DMS114 treated with DMSO at 0.1 percent for 48 hours (cell line): ENCODE results near the gene PLIN5.
"Not testable (repeated sequence)": the region's sequence is repeated elsewhere in the genome, so short reads cannot be mapped to it uniquely, and the experiment has no call there.

ENCODE experiments used
- DNase-seq: peaks from one replicate; lab custom pipeline; 2025; ENCODE audit not compliant: unreplicated experiment; lab: John Stamatoyannopoulos, UW

PLIN5 gene

DNA sequence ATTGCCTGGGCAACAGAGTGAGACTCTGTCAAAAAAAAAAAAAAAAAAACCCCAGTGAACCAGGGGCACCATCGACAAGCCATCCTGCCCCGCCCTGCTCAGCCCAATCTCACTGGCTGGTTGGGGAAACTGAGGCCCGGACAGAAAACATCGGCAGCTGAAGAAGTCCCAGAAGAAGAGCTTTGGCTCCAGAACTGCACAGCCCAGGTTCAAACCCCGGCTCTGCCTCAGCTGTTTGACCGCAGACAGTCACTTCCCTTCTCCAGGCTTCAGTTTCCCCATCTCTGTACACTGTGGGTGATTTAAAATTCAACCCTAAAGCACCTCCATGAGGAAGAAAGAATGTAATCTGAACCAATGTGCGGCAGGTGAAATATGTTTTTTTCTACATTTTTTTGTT lies 33.9 kb upstream of the PLIN5 start:
- no peak for DNase-seq

GRCh38 chr19:4567584-4568071 lies 32.6 kb upstream of the PLIN5 start:
- DNase-seq: no peak

- DNase-seq: no peak
Measured at GRCh38 chr19:4566402-4567051, 31.5 kb upstream of the PLIN5 start.

- DNase-seq: not testable (repeated sequence)
Measured at GRCh38 chr19:4563562-4563961, 28.5 kb upstream of the PLIN5 start.

DNA sequence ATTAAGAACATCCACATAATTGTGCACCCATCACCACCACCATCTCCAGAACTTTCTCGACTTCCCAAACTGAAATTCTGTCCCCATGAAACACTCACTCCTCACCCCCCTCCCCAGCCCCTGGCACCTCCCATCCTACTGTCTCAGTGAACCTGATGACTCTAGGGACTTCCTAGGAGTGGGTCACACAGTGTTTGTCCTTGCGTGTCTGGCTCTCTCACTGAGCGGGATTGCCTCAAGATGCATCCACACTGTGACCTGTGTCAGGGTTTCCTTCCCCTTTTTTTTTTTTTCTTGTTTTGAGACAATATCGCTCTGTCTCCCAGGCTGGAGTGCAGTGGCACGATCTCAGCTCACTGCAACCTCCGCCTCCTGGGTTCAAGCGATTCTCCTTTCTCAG lies 27.1 kb upstream of the PLIN5 start:
- DNase-seq: not testable (repeated sequence)

GRCh38 chr19:4559569-4559968 lies 24.5 kb upstream of the PLIN5 start, which contains the start of gene SEMA6B:
Gene SEMA6B (minus strand): TSS chr19:4559684. CDS start chr19:4558457, 1,227 bp downstream.
- DNase-seq: no peak

DNA sequence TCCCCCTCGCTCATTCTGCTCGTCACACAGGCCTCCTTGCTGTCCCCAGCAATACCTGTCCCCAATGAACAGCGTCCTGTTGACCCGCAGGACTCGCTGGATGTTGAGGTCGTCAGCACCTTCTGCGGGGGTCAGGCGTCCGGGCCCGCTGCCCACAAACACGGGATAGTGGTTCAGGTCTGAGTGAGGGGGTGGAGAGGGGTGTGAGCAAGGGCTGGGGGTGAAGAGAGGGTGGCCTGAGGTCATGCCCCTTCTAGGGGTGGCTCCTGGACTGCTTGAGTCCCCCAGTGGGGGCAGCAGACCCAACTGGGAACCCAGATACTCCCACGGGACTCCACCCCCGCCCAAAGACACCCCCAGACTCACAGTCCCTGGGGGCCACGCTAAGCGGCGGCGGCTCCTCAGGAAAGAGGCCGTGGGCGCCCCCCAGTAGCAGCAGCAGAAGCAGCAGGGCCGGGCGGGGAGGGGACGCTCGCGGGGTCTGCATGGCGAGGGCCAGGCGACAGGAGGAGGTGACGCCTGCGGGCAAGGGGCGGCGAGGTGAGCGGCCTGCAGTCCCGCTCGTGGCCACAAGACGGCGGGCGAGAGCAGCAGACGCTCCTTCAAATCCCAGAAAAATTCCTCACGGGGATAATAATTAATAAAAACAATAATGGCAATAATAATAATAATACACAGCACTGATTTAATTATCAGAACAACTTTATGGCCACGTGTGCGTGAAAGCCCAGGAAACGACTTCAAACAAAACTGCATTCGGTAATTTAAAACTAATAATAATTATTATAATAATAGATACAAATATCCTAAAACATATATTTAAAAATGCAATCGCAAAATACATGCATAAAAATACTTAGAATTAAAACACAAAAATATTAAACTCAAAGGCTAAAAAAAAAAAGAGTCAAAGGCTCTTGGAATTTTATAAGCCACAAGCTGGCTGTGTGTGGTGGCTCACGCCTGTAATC lies 23.2 kb upstream of the PLIN5 start:
- no peak for DNase-seq

GRCh38 chr19:4557144-4557970 lies 22.3 kb upstream of the PLIN5 start:
- no peak for DNase-seq

GRCh38 chr19:4556597-4557127 lies 21.6 kb upstream of the PLIN5 start:
- DNase-seq: no peak

- no peak for DNase-seq
Measured at GRCh38 chr19:4555657-4556561, 20.9 kb upstream of the PLIN5 start.

GRCh38 chr19:4554717-4555116 lies 19.7 kb upstream of the PLIN5 start:
- DNase-seq: no peak

DNA sequence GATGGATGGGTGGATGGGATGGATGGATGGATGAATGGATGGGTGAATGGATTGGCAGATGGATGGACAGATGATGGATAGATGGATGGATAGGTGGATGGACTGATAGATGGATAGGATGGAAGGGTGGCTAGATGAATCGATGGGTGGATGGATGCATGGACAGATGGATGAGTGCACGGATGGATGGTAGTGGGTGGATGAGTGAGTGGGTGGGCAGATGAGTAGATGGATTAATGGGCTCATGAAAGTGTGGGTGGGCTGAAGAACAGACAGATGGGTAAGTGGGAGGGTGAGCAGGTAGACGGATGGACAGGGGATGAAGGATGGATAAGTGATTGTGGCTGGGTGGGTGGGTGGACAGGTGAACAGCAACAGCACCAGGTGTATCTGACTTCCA lies 18.8 kb upstream of the PLIN5 start:
- no peak for DNase-seq

- no peak for DNase-seq
Measured at GRCh38 chr19:4553092-4553695, 18.2 kb upstream of the PLIN5 start.

GRCh38 chr19:4552525-4552819 lies 17.4 kb upstream of the PLIN5 start:
- DNase-seq: no peak

- DNase-seq: no peak
Measured at GRCh38 chr19:4550479-4551050, 15.5 kb upstream of the PLIN5 start.

DNA sequence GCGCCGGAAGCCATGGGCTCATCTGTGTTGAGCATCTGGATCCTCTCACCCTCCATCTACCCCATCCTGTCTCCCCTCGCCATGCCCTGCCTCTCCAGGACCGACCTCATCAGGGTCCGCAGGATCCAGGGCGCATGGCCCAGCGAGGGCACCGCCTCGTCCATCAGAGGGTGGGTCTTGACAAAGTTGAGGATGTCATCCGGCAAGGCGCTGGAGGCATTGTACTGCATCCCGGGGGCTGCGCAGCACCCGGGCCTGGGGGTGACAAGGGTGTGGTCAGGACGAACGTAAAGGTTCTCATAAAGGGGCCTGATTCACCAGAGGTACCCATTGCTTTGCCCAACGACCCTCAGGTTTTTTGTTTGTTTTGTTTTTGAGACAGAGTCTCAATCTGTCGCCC lies 15.0 kb upstream of the PLIN5 start:
- no peak for DNase-seq

DNA sequence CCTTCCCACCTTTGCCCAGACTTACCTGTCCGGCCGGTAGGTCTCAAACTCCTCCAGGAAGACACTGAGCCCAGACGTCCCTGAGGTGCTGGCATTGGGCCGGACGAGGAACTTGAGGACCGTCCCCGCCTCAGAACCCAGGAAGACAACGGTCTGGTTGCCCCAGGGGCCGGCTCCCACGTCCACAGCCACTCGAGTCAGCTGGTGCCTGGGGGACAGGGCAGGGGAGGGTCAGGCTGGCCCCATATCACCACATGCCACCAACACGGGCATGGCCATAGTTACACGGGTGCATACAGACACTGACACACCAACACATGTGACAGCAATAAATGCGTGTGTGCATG lies 13.2 kb upstream of the PLIN5 start:
- DNase-seq: no peak

DNA sequence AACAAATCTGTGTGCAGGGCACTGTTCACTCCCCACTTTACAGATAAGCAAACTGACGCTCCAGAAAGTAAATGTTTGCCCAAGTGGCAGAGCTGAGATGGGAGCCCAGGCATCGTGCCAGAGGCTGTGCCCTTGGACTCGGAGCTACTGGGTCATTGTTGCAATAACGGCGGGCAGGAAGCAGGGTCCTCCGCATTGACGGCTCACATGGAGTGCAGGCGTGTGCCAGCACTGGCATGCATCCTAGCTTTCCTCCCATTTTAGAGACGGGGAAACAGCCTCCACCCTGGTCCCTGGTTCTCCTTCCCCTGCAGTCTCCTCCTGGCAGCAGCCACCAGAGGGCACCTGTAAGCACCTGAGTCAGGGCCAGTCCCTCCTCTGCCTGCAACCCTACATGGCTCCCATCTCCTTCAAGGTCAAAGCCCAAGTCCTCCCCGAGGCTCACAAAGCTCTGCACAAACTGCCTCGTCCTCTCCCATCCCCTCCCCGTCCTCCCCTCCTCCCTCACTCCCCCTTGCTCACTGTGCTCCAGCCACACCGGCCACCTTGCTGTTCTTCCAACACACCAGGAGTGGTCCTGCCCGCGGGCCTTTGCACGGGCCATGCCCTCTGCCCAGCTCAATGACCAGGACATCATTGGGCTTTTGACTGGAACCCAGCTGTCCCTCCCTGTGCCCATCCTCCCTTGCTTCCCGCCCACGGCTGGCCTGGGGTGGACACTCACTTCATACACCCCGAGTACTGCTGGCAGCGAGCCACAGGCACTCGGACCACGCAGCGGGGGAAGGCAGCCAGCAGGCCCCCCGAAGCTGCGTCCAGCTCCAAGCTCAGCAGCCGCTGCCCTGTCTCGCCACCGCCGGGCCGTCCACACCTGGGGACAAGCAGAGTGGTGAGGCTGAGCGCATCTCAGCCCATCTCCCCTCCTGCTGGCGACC lies 12.5 kb upstream of the PLIN5 start:
- DNase-seq: no peak
